Colonic mucosa (tissue), 4 donors: ENCODE measurements around the gene RENBP. TPM values are rescaled to one million over a fixed set of nuclear protein-coding genes. Genes with fewer than 3 reads are reported as not detected.

Experiments used
- DNase-seq: peaks from one replicate; pipeline ENCODE4 v3.0.0-alpha.2; 2020
- H3K27ac ChIP-seq: fragments of 200-600 bp; one replicate; pipeline ENCODE4 v1.8.0; 2021
- H3K27me3 ChIP-seq: fragments of 200-600 bp; one replicate; pipeline ENCODE4 v1.8.0; 2021
- H3K36me3 ChIP-seq: fragments of 200-600 bp; one replicate; pipeline ENCODE4 v1.8.0; 2021
- H3K4me1 ChIP-seq: fragments of 200-600 bp; one replicate; pipeline ENCODE4 v1.8.0; 2021; ENCODE audit warnings: mild to moderate bottlenecking
- H3K4me3 ChIP-seq: fragments of 200-600 bp; one replicate; pipeline ENCODE4 v1.8.0; 2021
- H3K9ac ChIP-seq, 2 donors: one replicate each; pipeline ENCODE4 v1.7.0; 2013; ENCODE audit warnings: control low read depth in 2 of 2, low read depth in 2 of 2, low read length in 2 of 2
- H3K9me3 ChIP-seq: fragments of 200-600 bp; one replicate; pipeline ENCODE4 v1.8.0; 2021
- CTCF ChIP-seq: fragments of 200-600 bp; IDR thresholded peaks from one replicate; pipeline ENCODE4 v1.8.0; 2022; ENCODE audit warnings: antibody characterized with exemption, mild to moderate bottlenecking
- intact Hi-C: fragments of 100-400 bp; cut with DNase I; formaldehyde crosslinking; loops from one replicate; pipeline ENCODE4 v1.14.1; 2022
- total RNA-seq, 2 donors: library from RNA; stranded (reverse); fragmentation: NEBNext Ultra II Directional in 1 of 2; extraction: Animal tissue kit (Norgen Biotek cat#: 25700) in 1 of 2; gene quantifications; one replicate each; pipeline ENCODE4 v1.2.1, GENCODE V29; 2021
- donor health status: healthy.
- donor health status: DM: no; HTN: no; CAD: no.
- donor health status: DM: no; HTN: no; CAD: no.

RENBP gene
- total RNA-seq, 2 donors from 2014 or later: 3.3 to 5.0 TPM

- DNase-seq: no peak
- H3K4me3 ChIP-seq: no peak overlapping the region
- intact Hi-C loops: loop anchor here (10.0 kb wide), 1 partner anchor 410 kb away; no protein-coding TSS in a partner anchor
Measured at GRCh38 chrX:153955228-153955732, 10.8 kb upstream of the RENBP start.

GRCh38 chrX:153954558-153955227 is 10.2 kb upstream of the RENBP start:
- Histone ChIP-seq H3K9ac (no peak overlapping the region), H3K27ac (no peak overlapping the region), H3K4me3 (no peak overlapping the region), H3K36me3 (peaks cover 16% of the 10 kb centered on the region), H3K9me3 (no peaks in the 10 kb centered on the region), H3K27me3 (no peaks in the 10 kb centered on the region), H3K4me1 (no peaks in the 10 kb centered on the region)
- intact Hi-C loops: loop anchor here (5.0 to 10.0 kb wide), 2 partner anchors 192 to 410 kb away; partner anchors contain the start of gene PLXNB3
- DNase-seq: no peak
- TF ChIP-seq CTCF: no peak

More at GRCh38 chrX:153955228-153955732, 10.8 kb upstream of the RENBP start:
- Histone ChIP-seq H3K27me3 (no peaks in the 10 kb centered on the region), H3K27ac (no peak overlapping the region), H3K4me1 (no peaks in the 10 kb centered on the region), H3K36me3 (peaks cover 21% of the 10 kb centered on the region), H3K9me3 (no peaks in the 10 kb centered on the region), H3K9ac (no peak overlapping the region)
- TF ChIP-seq CTCF: no peak

- no peak overlapping the region for H3K4me3 ChIP-seq
- DNase-seq: no peak
- intact Hi-C loops: loop anchor here (5.0 to 10.0 kb wide), 2 partner anchors 192 to 409 kb away; partner anchors contain the start of gene PLXNB3
- TF ChIP-seq CTCF: no peak
- H3K9ac ChIP-seq: no peak overlapping the region
- H3K36me3 ChIP-seq: peaks cover 13% of the 10 kb centered on the region
- no peaks in the 10 kb centered on the region for H3K4me1 ChIP-seq
- no peaks in the 10 kb centered on the region for H3K9me3 ChIP-seq
- H3K27ac ChIP-seq: no peak overlapping the region
- no peaks in the 10 kb centered on the region for H3K27me3 ChIP-seq
Measured at GRCh38 chrX:153953892-153954557, 9.6 kb upstream of the RENBP start.

DNA sequence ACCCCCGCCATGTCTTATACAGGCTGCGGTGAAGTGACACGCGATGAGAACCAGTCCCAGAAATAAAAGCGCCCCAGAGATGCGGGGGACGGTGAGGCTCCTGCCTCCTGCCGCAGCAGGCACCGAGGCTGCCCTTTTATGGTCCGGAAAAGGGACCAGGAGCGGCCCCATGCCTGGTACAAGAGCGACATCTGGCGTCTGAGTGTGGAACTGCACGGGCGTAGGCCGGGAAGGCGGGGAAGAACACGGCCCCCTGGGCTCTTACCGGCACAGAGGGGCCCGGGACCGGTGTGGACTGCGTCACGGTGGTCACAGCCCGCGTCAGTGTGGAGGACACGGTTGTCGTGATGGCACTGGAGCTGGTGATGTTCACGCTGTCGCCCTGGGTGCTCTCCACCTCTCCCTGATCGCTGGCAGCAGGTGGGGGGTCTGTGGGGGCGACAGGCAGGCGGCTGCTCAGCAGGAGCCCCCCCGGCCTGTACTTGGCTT is 8.9 kb upstream of the RENBP start:
- H3K4me1 ChIP-seq: no peaks in the 10 kb centered on the region
- H3K36me3 ChIP-seq: peaks cover 8% of the 10 kb centered on the region
- H3K9me3 ChIP-seq: no peaks in the 10 kb centered on the region
- H3K9ac ChIP-seq: no peak overlapping the region
- intact Hi-C loops: loop anchor here (5.0 to 10.0 kb wide), 2 partner anchors 191 to 409 kb away; partner anchors contain the start of gene PLXNB3
- DNase-seq: peak; percentile 70
- no peak overlapping the region for H3K27ac ChIP-seq
- no peak overlapping the region for H3K4me3 ChIP-seq
- H3K27me3 ChIP-seq: no peaks in the 10 kb centered on the region
- TF ChIP-seq CTCF: peak; percentile 100

DNA sequence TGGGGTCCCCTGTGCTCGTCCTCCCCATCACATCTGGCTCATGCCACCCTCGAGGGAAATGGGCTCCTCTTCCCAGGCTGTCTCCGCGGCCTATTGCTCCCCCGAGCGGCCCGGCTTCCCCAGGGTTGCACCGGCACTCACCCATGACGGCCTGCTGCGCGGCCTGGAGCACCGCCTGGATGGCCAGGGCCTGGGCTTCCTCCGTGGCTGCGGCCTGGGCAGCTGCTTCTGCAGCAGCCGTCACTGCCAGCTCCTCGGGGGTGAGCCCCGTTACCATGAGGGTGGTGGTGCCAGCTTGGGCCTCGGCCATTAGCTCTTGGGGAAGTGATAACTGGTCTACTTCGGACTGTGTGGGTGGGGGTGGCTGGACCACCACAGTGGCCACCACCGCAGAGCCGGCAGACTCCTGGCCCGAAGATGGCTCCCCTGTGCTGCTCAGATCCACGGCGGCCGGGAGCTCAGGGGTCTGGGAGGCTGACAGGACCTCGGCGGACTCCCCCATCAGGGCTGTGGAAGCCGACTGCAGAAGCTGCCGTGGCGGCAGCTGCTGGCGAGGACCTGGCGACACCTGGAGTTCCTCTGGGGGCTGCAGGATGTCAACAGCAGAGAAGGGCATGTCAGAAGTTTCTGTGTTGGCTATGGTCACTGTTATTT is 8.1 kb upstream of the RENBP start:
- DNase-seq: no peak
- H3K9me3 ChIP-seq: no peaks in the 10 kb centered on the region
- intact Hi-C loops: loop anchor here (5.0 to 10.0 kb wide), 2 partner anchors 190 to 408 kb away; partner anchors contain the start of gene PLXNB3
- H3K4me1 ChIP-seq: no peaks in the 10 kb centered on the region
- H3K9ac ChIP-seq: no peak overlapping the region
- no peak for TF ChIP-seq CTCF
- H3K27ac ChIP-seq: no peak overlapping the region
- H3K4me3 ChIP-seq: no peak overlapping the region
- no peaks in the 10 kb centered on the region for H3K27me3 ChIP-seq
- H3K36me3 ChIP-seq: peaks cover 1% of the 10 kb centered on the region
